Ecto neural progenitor cell (in vitro differentiated cells): Measurements from ENCODE around the gene UBE3B.

Source experiments
- DNase-seq: peaks from one replicate; pipeline ENCODE4 v3.0.0-alpha.2; 2018; ENCODE audit warnings: low spot score

UBE3B gene

DNA sequence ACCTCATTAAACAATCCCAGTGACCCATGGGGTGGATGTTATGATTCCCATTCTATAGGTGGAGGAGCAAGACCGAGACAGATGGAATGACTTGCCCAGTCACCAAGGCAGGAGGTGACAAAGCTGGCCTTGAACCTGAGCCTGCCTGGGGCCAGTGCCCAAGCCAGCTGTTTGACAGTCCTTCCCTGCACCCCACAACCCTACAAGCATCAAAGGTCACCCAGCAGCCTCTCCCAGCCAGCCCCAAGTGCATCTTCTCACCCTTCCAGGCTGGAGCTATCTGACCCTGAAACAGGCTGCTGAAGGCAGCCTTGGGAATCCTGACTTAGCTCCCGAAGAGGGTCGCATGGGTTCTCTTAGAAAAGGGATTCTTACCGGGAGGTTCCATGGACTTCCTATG is 75.5 kb downstream of the UBE3B start:
- no peak for DNase-seq

GRCh38 chr12:109553483-109553882 is 76.0 kb downstream of the UBE3B start:
- no peak for DNase-seq

DNA sequence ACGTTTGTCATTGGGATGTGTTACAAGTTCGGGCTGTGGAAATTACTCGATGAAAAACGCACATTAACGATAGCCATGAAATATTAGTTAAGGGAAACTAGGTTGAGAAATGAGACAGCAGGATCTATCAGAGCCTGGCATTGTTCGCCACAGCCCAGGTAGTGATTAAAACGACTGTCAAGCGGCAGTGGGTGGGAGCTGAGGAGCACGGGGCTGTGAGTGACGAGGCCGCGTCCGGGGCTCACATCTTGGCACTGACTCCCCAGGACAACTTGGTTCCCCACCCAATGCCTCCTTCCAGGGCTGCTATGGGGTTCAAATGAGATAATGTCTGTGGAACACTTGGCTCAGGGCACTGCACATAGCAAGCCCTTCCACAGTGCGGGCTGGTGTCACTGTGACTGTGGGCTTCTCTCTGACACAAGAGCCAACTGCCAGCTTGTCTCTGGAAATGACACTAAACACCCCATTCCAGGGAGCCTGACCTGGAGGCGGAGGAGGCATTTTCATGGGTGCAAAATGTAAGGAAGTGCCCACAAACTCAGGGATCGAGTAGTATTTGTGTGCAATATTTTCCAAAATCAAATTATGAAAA is 76.6 kb downstream of the UBE3B start:
- no peak for DNase-seq

DNA sequence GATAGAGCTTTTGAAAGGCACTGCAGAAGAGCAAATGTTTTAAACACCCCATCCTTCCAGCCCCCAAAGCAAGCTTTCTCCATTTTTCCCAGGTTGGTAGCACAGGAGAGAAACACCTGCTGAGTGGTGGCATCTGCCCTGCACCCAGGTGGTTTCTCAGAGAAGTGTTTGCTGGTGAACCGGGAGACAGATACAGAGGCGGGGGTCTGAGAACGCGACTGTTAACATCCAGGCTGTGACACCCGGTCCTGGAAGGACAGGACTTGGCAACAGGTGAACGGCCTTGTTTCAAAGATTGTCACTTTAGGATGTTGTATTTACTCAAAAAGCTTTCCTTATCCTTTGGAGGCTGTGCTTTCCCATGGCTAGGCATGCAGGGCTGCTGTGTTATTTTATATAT is 77.3 kb downstream of the UBE3B start:
- no peak for DNase-seq

DNA sequence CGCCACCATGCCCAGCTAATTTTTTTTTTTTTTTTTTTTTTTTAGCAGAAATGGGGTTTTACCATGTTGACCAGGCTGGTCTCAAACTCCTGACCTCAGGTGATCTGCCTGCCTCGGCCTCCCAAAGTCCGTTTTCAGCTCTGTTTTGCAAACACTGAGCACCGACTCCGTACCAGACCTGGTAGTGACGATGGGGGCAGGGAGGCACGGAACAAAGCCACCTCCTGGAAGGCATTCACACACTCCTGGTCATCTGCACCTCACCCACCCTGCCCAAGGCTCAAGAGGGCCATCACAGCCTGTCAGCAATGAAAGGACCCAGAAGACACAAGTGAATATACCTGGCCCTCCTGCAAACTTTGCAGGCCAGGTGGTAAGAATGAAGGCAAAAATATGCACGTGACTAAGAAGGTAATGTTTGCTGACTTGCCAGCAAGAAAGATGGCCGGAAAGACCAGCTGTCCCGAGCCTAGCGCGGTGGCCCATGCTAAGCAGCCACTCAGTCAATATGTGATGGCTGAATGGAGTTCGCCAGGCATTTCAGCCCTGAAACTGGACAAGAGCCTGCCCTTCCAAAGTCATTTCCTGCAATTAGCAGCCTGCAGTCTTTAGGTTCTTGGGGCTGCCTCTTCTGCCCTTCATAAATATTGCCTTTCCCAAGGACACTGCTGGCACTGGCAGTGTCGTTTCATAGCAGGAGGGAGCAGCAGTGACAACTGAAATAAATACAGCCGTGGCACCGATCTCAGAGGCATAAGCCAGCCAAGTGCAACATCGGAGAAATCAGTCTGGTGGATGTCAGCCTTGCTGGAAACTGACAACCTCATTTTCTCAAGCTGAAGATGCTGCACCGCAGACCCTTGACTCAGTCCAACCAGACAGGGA is 78.2 kb downstream of the UBE3B start:
- no peak for DNase-seq

DNA sequence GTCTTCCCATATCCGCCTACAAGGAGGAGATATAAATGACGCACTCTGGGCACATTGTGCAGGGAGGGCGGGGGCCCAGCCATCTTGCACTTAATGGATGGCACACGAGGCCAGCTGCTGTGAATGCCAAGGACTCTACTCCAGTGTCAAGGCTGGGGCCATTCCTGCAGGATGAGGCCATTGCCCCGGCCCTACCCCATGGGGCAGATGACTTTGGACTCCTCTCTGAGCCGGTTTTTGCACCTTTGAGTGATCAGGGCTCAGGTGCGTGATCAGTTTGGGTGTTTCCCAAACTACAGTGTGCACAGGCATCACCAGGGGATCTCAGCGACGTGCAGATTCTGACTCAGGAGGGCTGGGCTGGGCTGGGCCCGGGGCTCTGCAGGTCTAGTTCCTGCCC is 79.8 kb downstream of the UBE3B start:
- no peak for DNase-seq

DNA sequence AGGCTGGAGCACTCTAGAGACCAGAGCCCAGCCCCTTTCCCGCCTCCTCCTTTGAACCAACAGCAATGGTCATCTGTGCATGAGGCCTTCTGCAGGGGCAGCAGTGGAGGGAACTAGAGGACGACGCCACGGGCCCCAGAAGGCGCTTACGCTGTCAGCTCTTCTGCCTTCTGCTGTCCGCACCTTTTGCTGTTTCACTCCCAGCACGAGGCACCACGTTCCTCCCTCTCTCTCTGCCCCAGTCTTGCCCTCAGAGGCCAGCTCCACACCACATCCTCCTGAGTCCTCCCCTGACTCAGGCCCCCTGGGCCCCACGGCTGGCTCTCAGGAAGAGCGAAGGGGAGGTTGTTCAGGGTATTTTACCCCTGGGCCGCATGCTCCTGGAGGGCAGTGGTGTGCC is 80.4 kb downstream of the UBE3B start:
- no peak for DNase-seq

DNA sequence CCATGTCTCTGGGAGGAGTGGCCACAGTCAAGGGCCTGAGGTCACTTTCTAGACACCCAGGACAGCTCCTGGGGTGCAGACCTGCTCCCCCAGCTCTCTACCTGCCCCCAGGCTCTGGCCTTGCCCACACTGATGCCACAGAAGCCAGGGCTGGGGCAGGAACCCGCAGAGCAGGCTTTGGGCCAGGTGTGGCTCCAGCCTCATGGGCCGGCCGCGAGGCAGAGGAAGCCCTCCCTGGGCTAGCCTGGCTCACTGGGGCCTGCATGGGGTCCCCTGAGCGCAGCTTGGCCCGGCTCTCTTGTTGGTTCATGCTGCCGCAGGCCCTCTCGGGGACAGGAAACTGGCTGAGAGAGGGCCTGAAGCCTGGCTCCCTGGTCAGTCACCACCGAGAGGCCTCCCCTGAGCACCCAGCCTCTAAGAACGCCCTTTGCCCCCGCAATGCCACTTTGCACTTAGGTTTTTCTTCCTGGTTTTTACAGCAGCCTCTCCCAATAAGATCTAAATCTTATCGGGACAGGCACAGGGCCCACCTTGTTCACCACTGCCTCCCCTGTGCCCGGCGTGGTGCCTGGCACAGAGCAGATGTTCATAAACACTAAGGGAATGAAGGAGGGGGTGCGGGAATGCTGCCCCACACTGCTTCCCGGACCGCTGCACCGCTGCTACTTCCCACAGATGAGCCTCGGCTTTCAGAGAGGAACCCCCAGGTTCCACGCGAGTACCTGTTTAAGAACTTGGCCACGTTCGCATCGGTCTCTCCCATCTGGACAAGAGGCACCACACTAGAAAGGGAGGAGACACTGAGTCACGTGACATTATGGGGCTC is 81.2 kb downstream of the UBE3B start:
- no peak for DNase-seq

DNA sequence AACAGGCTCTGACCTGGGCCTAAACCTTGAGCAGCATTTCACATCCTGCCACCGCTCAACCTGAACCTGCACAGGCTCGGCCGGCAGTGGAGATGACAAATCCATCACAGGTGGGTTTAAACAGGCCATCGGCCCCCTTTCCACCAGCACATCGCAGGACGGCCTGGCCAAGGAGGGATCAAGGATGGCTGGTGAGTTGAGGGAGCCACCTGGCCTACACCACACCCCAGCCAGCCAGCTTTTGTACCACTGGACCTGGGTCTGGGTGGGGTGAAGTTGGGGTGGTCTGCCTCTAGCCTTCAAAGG is 81.7 kb downstream of the UBE3B start:
- no peak for DNase-seq

GRCh38 chr12:109559601-109560000 is 82.2 kb downstream of the UBE3B start:
- DNase-seq = no peak

DNA sequence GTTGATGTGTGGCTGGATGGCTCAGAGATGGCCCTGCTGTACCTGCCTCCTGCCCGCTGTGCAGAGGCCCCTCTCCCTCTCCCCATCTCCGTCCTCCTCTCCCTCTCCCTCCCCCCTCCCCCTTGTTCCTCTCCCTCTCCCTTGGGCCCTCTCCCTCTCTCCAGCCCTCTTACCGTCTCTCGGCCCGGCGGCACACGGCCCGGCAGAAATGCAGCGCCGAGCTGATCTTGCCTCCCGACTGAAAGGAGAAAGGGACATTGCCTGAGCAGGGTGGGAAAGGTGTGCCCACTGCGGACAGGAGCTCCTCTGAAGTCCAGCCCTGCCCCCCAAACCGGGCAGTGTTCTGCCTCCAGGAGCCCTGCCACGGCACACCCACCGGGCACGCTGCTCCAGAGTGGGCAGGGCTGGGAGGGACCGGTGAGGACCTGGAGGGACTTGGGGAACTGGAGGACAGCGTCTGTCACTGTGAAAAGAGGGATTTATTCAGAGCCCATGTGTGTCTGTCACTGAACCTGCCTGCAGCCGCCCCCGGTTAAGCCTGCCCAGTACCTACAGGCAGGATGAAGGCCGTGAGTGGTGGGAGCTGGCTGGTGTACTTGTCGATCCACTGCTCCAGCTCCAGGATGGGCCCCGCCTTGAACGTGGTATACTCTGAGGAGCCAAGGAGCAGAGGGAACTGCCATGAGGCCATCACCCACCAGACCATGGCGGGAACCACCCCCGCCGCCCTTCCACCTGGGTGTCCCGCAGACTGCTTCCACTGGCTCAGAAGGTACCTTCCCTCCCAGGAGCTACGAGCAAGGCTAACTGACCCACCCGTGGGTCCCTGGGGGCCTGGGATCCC is 83.7 kb downstream of the UBE3B start:
- DNase-seq = no peak

GRCh38 chr12:109561711-109562030 is 84.2 kb downstream of the UBE3B start:
- DNase-seq = no peak

DNA sequence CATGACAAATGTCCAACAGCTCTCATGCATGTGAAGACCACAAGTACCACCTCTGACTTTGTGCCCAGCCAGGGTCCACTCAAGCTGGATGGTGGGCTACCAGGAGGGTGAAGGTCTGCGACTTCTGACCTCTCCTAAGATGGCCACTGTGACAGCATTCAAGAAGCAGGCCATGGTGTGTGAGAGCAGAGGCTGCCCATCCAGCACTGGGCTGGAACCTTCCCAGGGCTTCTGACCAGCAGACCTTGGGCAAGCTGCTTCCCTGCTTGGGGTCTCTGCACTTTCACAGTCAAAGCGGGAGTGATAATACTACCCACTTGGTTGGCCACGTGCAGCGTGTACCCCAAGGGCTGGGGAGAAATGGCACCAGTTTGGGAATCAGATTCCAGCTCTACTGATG is 85.4 kb downstream of the UBE3B start:
- no peak for DNase-seq

- no peak for DNase-seq
Measured at GRCh38 chr12:109563291-109564284, 86.2 kb downstream of the UBE3B start.

DNA sequence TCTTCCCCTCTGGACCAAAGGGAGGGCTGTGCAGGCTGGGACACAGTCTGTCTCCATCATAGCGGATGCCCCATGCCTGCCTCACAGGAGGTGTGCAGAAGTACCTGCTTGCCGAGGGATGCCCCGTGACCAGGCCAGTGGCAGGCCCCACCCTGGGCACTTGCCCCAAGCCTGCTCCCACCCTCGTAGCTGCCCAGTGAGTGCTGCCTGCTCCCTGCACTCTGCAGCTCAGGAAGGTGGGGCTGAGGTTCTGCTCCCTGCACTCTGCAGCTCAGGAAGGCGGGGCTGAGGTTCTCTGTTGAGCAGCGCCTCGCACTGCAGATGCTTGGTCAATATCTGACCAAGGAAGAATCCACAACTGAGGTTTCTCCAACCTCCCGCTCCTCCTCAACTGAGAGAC is 89.0 kb downstream of the UBE3B start:
- no peak for DNase-seq

DNA sequence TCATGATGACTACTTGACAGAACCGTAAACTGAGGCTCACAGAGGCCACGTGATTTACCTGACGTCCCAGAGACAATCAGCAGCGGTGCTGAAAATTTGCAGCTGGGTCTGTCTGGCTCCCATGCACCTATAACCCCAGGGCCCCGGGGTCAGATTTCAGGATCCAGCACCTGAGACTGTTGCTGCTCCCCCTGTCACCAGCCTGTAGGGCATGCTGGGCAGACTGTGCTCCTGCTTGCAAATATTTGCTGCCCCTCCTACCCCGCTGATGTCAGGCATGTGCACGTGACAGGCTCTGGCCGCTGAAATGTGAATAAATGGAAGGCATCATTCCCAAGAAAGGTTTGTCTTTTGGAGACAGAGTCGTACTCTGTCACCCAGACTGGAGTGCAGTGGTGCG is 89.9 kb downstream of the UBE3B start:
- no peak for DNase-seq

DNA sequence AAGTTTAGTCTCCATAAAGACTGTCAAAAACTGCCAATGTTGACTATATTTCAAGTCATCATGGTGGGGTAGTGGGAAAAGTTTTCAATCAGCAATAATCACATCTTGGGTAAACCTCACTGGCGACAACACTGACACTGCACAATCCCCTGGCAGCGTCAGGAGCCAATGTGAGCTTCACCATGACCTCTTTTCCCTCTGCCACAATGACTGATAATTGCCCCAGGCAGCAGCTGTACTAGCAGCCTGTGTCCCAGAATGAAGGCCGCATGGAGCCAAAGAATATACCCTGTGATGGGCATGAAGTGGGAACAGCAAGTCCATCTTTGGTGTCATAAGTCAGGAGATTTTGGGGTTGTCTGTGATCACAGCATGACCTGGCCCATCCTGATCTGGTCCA is 90.5 kb downstream of the UBE3B start:
- DNase-seq = no peak

- DNase-seq = no peak
Measured at GRCh38 chr12:109568486-109568885, 91.1 kb downstream of the UBE3B start.

DNA sequence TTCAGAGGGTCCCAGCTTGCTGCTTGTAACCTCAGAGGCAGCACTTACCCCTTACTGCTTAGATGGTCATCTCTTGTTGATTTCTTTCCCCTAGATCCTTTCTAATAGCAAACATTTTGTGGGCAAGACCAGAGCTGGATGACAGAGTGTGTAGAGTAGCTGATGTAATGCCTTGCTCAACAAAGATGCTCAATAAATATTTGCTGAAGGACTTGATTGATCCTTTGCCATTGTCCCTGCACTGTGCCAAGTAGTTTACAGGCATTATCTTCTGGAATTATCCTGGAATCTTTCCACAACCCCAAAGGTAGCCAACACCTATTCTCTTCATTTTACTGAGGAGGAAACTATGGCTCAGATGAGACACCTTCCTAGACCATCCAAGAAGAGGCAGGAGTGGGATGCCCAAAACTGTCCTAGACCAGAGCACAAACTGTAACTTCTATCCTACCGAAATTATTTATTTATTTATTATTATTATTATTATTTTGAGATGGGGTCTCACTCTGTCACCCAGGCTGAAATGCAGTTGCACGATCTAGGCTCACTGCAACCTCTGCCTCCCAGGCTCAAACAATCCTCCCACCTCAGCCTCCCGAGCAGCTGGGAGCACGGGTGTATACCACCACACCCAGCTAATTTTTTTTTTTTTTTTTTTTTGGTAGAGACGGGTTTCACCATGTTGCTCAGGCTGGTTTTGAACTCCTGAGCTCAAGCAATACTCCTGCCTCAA is 94.5 kb downstream of the UBE3B start:
- no peak for DNase-seq

- no peak for DNase-seq
Measured at GRCh38 chr12:109572506-109572845, 95.0 kb downstream of the UBE3B start.
